ENCODE measurements around the gene TBC1D17.
"Not testable (repeated sequence)": the region's sequence is repeated elsewhere in the genome, so short reads cannot be mapped to it uniquely, and the experiment has no call there.

TBC1D17 gene

DNA sequence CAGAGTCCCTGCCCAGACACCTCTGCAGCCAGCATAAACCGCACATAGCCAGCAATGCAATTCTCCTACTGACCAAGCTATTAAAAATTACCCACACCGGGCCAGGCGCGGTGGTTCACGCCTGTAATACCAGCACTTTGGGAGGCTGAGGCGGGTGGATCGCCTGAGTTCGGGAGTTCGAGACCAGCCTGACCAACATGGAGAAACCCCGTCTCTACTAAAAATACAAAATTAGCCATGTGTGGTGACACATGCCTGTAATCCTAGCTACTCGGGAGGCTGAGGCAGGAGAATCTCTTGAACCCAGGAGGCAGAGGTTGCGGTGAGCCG is 47.3 kb downstream of the TBC1D17 start:
- not testable (repeated sequence) for DNase-seq

DNA sequence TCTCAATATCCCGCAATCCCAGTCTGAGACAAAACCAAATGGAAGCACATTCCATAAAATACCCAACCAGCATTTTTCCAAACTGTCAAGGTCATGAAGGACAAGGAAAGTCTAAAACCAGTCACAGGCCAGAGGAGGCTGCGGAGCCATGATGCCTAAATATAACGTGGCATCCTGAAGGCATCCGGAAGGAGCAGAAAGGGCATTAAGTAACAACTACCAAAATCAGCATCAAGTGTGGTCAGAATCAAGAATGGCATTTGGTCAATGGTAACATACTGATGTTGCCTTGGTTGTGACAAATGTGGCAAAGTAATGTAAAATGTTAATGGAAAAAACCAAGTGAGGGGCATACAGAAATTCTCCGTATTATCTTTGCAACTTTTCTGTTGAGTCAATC is 48.0 kb downstream of the TBC1D17 start:
- no peak for DNase-seq

DNA sequence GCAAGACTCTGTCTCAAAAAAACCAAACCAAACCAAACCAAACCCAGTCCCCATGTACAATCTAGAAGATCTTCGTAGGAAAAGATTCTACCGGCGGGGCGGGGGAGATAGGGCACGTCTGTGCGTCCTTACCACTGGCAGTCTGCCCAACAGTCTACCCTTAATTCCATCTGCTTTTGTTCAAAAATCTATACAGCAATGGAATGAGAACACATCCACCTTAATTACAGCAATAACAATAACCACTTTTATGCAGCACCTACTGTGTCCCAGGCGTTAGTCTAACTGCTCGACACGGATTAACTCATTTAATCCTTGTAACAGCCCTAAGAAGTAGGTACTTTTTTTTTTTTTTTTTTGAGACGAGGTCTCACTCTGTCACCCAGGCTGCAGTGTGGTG is 49.0 kb downstream of the TBC1D17 start:
- no peak for DNase-seq

DNA sequence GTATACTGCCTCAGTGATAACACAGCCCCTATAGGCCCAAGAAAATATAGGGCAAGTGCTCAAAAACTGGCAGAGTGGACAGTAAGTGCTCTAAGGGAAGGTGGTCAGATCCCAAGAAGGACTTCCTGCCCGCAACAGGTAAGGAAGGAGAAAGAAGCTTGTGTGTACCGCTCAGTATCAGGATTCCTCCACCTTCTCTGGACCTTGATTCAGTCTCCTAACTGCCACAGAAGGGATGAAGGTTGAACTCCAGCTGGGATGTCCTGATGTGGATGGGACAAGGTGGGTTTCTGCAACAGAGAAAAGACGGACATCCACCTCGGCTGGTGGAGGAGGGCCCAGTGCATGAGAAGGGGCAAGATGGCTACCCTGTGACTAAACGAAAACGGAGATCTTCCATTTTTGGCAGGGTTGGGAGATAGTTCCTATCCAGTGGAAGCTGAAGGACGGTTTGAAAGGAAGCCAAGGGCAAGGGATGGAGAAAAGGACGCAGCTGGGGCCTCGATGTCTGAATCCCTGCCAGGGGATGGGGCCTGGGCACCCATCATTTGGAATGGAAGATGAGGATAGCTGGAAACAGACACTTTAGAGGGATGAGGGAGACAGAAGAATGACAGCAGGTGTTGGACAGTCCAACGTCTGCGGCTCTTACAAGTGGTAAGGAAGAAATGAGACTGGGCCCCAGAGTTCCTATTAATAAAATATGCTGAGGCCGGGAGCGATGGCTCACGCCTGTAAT is 50.2 kb downstream of the TBC1D17 start:
- DNase-seq: no peak

DNA sequence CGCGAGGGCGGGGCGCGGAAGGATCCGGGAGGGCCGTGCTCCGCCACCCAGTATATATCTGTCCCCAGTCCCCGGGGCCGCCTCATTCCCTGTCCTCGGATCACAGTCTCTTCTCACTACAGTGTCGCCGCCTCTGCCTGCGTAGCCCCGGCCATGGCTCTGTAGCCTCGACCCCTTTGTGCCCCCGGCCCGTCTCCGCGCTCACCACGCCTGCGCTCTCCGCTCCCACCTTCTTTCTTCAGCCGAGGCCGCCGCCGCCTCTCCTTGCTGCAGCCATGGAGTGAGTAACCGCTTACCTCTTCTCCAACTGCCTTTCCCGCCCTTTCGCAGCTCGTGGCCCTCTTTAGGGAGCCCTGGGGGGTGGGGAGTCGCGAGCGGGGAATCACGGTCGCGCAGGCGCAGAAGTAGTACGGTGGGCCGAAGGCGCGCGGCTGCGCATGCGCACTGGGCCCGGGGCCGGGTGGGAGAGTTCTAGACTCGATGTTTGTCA is 51.7 kb downstream of the TBC1D17 start, which contains the start of the genes ATF5 and NUP62:
TSS of gene ATF5 (plus strand) at position 85 of the 490 bp plus-strand sequence. CDS start 1,646 bp downstream, outside the sequence.
TSS of gene NUP62 (minus strand) at position 384 of the 490 bp plus-strand sequence. CDS start 19,697 bp downstream, outside the sequence.
- peak; percentile 95 for DNase-seq

DNA sequence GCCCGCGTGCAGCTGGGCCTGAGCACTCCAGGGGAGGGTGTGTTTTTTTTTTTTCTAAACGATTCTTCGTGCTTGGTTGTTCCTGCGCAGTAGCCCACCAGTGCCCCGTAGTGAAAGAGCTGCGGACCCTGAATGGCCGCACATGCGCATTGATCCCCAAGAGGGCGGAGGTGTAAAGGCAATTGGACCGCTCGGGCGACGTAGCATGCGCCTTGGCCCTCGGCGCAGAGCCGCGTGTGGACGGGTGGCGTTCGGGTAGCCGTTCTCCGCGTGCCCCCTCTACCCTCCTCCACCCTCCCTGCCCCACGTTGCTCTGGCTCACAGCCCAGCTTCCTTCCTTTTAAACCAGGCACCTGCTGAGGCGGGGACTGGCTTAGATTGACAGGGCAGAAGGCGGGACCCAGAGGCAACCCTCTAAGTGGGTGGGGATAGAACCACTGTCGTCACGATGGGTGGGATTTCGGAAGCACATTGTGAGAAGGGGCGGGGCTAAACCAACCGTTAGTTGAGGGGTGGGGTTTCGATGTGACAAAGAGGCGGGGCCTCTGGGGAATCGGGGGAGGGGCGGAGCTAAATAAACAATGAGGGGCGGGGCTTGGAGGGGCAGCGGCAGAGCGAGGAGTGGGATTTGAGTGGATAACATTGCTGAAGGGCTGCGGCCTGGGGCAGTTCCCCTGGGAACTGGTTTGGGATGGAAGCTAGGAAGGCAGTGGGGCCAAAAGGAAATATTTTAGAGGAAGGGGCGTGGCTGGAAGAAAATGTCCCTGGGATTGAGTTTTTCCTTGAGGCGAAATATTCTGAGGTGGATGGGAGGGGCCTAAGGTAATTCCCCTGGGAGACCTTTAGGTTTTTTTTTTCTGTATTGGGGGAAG is 52.3 kb downstream of the TBC1D17 start:
- DNase-seq: peak; percentile 96

DNA sequence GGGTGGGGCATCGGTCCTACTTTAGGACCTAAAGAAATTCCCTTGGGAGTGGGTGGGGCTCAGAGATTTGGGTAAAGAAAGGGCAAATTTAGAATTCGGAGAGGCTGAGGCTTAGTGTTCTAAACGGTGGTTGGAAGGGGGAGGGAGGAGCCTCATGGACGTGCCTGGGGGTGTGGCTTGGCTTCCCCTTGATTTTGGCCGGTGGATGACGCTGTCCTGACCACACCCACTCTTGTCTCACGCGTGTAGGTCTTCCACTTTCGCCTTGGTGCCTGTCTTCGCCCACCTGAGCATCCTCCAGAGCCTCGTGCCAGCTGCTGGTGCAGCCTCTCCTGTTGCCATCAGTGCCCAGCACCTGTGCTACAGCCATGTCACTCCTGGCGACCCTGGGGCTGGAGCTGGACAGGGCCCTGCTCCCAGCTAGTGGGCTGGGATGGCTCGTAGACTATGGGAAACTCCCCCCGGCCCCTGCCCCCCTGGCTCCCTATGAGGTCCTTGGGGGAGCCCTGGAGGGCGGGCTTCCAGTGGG is 53.0 kb downstream of the TBC1D17 start:
- DNase-seq: no peak

DNA sequence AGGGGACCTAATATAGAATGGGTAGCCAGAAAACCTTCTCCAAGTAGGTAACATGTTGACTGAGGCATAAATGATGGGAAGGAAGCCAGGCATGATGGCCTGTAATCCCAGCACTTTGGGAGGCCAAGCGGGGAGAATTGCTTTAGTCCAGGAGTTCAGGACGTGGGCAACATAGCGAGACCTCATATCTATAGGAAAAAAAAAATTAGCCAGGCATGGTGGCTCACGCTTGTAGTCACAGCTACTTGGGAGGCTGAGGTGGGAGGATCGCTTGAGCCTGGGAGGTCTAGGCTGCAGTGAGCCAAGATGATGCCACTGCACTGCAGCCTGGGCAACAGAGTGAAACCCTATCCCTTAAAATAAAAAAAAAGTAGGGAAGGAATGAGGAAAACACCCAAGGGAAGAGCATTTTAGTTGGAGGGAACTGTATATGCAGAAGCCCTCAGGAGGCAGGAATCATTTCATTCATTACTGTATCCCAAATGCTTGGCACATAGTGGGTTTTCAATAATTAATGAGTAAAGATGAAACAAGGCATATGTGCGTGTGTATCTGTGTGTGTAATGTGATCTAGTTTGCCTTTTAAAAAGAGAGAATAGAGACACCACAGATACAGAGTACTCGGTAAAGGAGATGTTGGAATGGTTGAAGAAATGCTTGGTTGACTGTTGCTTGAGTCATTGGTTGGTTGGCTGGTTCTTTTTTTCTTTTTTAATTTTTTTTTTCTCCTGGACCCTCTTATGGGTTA is 54.0 kb downstream of the TBC1D17 start:
- no peak for DNase-seq

DNA sequence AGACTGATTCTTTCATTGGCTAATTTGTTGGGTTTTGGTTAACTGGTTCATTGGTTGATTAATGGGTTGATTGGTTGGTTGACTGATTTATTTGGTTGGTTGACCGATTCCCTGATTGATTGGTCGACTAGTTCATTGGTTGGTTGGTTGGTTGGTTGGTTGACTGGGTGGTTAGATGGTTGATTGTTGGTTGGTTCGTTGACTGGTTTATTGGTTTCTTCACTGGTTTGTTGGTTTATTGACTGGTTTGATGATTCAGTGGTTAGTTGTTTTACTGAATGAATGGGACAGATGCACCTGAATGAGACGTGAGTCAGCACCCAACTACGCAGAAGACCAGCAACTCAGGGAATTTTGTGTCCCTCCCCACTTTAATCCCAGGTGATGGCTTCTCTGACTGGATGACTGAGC is 54.5 kb downstream of the TBC1D17 start:
- peak; percentile 20 for DNase-seq

DNA sequence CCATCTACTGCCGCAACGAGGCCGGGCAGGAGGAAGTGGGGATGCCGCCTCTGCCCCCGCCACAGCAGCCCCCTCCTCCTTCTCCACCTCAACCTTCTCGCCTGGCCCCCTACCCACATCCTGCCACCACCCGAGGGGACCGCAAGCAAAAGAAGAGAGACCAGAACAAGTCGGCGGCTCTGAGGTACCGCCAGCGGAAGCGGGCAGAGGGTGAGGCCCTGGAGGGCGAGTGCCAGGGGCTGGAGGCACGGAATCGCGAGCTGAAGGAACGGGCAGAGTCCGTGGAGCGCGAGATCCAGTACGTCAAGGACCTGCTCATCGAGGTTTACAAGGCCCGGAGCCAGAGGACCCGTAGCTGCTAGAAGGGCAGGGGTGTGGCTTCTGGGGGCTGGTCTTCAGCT is 55.2 kb downstream of the TBC1D17 start:
- peak; percentile 63 for DNase-seq

DNA sequence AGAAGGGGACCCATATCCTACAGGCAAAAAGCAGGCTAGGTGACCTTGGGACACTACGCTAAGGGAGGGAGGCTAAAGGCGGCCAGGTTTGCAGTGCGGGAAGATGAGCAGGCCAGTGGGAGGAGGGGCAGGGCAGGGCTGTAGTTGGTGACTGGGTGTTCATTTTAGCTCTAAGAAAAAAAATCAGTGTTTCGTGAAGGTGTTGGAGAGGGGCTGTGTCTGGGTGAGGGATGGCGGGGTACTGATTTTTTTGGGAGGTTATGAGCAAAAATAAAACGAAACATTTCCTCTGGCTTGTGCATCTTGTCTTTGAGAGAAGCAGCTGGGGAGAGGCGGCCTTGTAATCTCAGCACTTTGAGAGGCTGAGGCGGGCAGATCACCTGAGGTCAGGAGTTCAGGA is 56.1 kb downstream of the TBC1D17 start:
- no peak for DNase-seq

DNA sequence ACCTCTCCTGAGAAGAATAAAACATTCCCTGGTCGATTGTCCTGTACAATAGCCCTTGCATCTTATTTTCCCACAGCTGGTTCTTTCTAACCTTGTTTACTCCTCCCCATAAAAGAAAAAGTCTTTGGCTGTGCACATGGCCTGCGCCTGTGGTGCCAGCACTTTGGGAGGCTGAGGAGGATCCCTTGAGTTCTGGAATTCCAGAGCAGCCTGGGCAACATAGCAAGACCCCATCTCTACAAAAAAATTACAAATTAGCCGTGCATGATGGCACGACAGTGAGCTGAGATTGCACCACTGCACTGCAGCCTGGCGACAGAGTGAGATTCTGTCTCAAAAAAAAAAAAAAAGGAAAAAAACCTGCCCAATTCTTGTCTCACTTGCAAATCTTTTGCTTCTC is 59.0 kb downstream of the TBC1D17 start:
- no peak for DNase-seq

DNA sequence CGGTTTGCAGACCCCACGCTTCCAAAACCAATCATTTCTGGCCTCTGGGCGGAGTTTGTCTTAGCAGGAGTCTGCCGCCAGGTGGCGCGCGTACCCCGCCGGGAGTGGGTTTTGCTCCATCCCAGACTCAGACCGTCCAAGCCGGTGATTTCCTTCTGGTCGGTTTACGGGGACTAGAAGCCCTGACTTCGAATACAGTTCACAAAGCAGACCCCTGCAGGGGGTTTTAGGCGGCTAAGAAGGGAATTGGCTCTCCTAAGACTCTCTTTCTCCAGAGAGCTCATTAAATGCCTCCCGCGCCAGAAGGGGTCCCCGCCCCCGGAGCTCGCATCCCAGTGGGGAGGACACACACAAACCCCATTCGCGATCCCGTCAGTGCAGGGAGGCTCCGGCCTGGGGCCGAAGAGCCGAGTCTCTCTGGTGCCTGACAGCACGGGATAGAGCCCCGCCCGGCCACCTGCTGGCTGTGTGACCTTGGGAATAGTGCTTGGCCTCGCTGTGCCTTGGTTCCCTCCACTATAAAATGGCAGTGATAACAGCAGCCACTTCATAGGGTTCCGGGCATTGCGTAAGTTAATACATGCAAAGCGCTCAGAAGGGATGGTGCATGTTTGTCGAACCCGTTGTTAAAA is 60.4 kb downstream of the TBC1D17 start:
- DNase-seq: peak; percentile 87

Data from activated CD4-positive, alpha-beta T cell treated with anti-CD3 and anti-CD28 coated beads, Interleukin-2, Interleukin-6, amounts not matched to agents 100 ng/mL and 50 ng/mL, durations not matched to agents 16 hours and 8 hours (primary cell).